GM12801 (cell line): ENCODE data around the gene CHMP5.

Experiments used
- CTCF ChIP-seq: IDR thresholded peaks from one replicate; pipeline ENCODE4 v1.5.1; 2011; ENCODE audit warnings: control low read depth; ENCODE audit not compliant: insufficient read length; ENCODE audit errors: extremely low read depth

CHMP5 gene

GRCh38 chr9:33234511-33235467, 30.1 kb upstream of the CHMP5 start:
- TF ChIP-seq CTCF: no peak

GRCh38 chr9:33236571-33236970, 28.3 kb upstream of the CHMP5 start:
- TF ChIP-seq CTCF: no peak

GRCh38 chr9:33239921-33240320, 24.9 kb upstream of the CHMP5 start, which contains the start of gene SPINK4:
SPINK4 (plus strand) TSS chr9:33240167; CDS start chr9:33240209, 42 bp downstream.
- TF ChIP-seq CTCF: no peak

- TF ChIP-seq CTCF: no peak
Observed at GRCh38 chr9:33241298-33241697, 23.6 kb upstream of the CHMP5 start.

- TF ChIP-seq CTCF: no peak
Observed at GRCh38 chr9:33242609-33243134, 22.2 kb upstream of the CHMP5 start.

GRCh38 chr9:33244137-33244784, 20.6 kb upstream of the CHMP5 start:
- no peak for TF ChIP-seq CTCF

- TF ChIP-seq CTCF: no peak
Observed at GRCh38 chr9:33245341-33245740, 19.5 kb upstream of the CHMP5 start.
